Esophagus squamous epithelium (tissue), 4 donors: ENCODE data around the gene USP35.

Experiments used
- CTCF ChIP-seq, 6 experiments: fragments of 450-650 bp in 4 of 6; fragments of 200-600 bp in 2 of 6; sonication (generic) in 2 of 6; IDR thresholded peaks; one replicate each; pipeline ENCODE4 v1.5.1; 2016 to 2019; ENCODE audit warnings: antibody characterized with exemption in 6 of 6, mild to moderate bottlenecking in 4 of 6, moderate library complexity in 4 of 6
- POLR2A ChIP-seq, 4 donors: fragments of 450-650 bp; IDR thresholded peaks; one replicate each; pipeline ENCODE4 v1.6.1; 2017; ENCODE audit warnings: antibody characterized with exemption in 4 of 4, mild to moderate bottlenecking in 4 of 4, moderate library complexity in 3 of 4

GRCh38 chr11:78261367-78261766 is 72.6 kb downstream of the USP35 start:
- no peak for TF ChIP-seq CTCF (IDR thresholded peaks at IDR 0.05)
- TF ChIP-seq POLR2A (IDR thresholded peaks at IDR 0.05), result no peak
